SKM-1 (cell line): ENCODE data around the gene TEX261.
A peak's percentile ranks its signal among the peaks of the same experiment; 100 is the strongest.
"Not testable (repeated sequence)": the region's sequence is repeated elsewhere in the genome, so short reads cannot be mapped to it uniquely, and the experiment has no call there.

Source experiments
- DNase-seq: peaks from one replicate; lab custom pipeline; 2025; ENCODE audit not compliant: unreplicated experiment; lab: John Stamatoyannopoulos, UW

TEX261 gene

GRCh38 chr2:70994699-70995425 lies at the start of gene TEX261:
Gene TEX261, minus strand, starts transcription at chr2:70994873. Its CDS starts 116 bp downstream, at chr2:70994757.
- peak; percentile 65 for DNase-seq

GRCh38 chr2:71043531-71044407 lies 49.1 kb upstream of the TEX261 start:
- no peak for DNase-seq

- no peak for DNase-seq
These were observed 47.6 kb upstream of the TEX261 start for GRCh38 chr2:71042287-71042686.

- not testable (repeated sequence) for DNase-seq
These were observed 41.6 kb upstream of the TEX261 start for GRCh38 chr2:71036296-71036695.

- DNase-seq: not testable (repeated sequence)
These were observed 29.0 kb upstream of the TEX261 start for GRCh38 chr2:71023553-71024243.

- not testable (repeated sequence) for DNase-seq
These were observed 26.7 kb upstream of the TEX261 start for GRCh38 chr2:71021394-71021793.

- DNase-seq: not testable (repeated sequence)
These were observed 25.3 kb upstream of the TEX261 start for GRCh38 chr2:71019989-71020388.

- DNase-seq: no peak
These were observed 24.0 kb upstream of the TEX261 start for GRCh38 chr2:71018625-71019024.

- DNase-seq: not testable (repeated sequence)
These were observed 17.1 kb upstream of the TEX261 start for GRCh38 chr2:71011786-71012185.

- DNase-seq: no peak
These were observed 13.7 kb upstream of the TEX261 start for GRCh38 chr2:71008342-71008741.

- no peak for DNase-seq
These were observed 12.5 kb upstream of the TEX261 start for GRCh38 chr2:71006955-71007799.

GRCh38 chr2:71006323-71006722 lies 11.7 kb upstream of the TEX261 start:
- no peak for DNase-seq

- no peak for DNase-seq
These were observed 10.9 kb upstream of the TEX261 start for GRCh38 chr2:71005271-71006202.

- DNase-seq: no peak
These were observed 10.2 kb upstream of the TEX261 start for GRCh38 chr2:71004857-71005256.

- DNase-seq: no peak
These were observed 9.5 kb upstream of the TEX261 start for GRCh38 chr2:71003966-71004755.

GRCh38 chr2:71003396-71003795 lies 8.7 kb upstream of the TEX261 start:
- no peak for DNase-seq

- DNase-seq: no peak
These were observed 7.4 kb upstream of the TEX261 start for GRCh38 chr2:71001981-71002570.

GRCh38 chr2:71001592-71001927 lies 6.9 kb upstream of the TEX261 start:
- DNase-seq: no peak
